ENCODE results near the gene PCDHGB4.
A peak's percentile ranks its signal among the peaks of the same experiment; 100 is the strongest.
"Not testable (repeated sequence)": the region's sequence is repeated elsewhere in the genome, so short reads cannot be mapped to it uniquely, and the experiment has no call there.

The PCDHGB4 gene

DNA sequence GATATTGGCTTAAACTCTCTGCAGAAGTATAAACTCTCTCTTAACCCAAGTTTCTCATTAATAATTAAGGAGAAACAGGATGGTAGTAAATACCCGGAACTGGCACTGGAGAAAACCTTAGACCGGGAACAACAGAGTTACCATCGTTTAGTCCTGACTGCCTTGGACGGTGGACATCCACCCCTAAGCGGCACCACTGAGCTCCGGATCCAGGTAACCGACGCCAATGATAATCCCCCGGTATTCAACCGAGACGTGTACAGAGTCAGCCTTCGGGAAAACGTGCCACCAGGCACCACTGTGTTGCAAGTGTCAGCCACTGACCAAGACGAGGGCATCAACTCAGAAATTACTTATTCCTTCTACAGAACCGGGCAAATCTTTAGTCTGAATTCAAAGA, 11.1 kb downstream of the PCDHGB4 start:
- DNase-seq (ENCODE audit: insufficient read length, low spot score), result no peak
- TF ChIP-seq, protein P1, sequence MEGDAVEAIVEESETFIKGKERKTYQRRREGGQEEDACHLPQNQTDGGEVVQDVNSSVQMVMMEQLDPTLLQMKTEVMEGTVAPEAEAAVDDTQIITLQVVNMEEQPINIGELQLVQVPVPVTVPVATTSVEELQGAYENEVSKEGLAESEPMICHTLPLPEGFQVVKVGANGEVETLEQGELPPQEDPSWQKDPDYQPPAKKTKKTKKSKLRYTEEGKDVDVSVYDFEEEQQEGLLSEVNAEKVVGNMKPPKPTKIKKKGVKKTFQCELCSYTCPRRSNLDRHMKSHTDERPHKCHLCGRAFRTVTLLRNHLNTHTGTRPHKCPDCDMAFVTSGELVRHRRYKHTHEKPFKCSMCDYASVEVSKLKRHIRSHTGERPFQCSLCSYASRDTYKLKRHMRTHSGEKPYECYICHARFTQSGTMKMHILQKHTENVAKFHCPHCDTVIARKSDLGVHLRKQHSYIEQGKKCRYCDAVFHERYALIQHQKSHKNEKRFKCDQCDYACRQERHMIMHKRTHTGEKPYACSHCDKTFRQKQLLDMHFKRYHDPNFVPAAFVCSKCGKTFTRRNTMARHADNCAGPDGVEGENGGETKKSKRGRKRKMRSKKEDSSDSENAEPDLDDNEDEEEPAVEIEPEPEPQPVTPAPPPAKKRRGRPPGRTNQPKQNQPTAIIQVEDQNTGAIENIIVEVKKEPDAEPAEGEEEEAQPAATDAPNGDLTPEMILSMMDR (IDR thresholded peaks at IDR 0.05; ENCODE audit: insufficient read depth, missing control alignments), result no peak
- no peak for FAIRE-seq

DNA sequence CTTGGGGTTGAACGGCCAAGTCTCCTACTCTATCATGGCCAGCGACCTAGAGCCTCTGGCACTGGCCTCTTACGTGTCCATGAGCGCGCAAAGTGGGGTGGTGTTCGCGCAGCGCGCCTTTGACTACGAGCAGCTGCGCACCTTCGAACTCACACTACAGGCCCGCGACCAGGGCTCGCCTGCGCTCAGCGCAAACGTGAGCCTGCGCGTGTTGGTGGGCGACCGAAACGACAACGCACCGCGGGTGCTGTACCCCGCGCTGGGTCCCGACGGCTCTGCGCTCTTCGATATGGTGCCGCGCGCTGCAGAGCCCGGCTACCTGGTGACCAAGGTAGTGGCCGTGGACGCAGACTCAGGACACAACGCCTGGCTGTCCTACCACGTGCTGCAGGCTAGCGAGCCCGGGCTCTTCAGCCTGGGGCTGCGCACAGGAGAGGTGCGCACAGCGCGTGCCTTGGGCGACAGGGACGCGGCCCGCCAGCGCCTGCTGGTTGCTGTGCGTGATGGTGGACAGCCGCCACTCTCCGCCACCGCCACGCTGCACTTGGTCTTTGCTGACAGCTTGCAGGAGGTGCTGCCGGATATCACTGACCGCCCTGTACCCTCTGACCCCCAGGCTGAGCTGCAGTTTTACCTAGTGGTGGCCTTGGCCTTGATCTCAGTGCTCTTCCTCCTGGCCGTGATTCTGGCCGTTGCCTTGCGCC, 12.2 kb downstream of the PCDHGB4 start:
- DNase-seq (ENCODE audit: insufficient read length, low spot score) (no peak), FAIRE-seq (no peak)

DNA sequence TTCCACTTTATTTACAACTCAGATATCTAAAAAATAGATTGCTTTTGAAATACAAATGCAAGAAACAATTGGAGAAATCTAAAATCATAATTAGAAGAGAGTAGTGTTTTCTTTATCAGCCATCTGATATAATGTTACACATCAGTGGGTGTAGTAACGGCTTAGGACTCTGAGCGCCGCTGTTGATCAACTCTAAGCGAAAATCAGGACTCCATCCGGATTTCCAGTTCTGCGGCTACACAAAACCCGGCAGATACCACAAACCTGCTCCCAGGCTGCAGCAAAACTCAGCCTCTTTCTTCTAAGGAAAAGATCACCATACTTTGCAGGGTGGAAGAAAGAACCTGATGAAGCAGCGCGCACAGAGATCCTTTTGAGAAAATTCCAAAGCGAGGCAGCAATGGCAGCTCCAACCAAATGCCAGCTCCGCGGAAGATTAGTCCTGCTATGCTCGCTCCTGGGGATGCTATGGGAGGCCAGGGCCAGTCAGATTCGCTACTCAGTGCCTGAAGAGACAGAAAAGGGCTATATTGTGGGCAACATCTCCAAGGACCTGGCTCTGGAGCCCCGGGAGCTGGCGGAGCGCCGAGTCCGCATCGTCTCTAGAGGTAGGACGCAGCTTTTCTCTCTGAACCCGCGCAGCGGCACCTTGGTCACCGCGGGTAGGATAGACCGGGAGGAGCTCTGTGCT, 15.2 kb downstream of the PCDHGB4 start, which contains the start of gene PCDHGA9:
Gene PCDHGA9 (plus strand): TSS at position 226 of the 691 bp plus-strand sequence. CDS start 175 bp downstream, at position 401.
- DNase-seq (ENCODE audit: insufficient read length, low spot score), result no peak
- FAIRE-seq, result no peak
- TF ChIP-seq, protein P1 (IDR thresholded peaks at IDR 0.05; ENCODE audit: insufficient read depth, missing control alignments), result peak; percentile 42

More for the DNA sequence above, 12.2 kb downstream of the PCDHGB4 start:
- TF ChIP-seq, protein P1 (IDR thresholded peaks at IDR 0.05; ENCODE audit: insufficient read depth, missing control alignments), result no peak

DNA sequence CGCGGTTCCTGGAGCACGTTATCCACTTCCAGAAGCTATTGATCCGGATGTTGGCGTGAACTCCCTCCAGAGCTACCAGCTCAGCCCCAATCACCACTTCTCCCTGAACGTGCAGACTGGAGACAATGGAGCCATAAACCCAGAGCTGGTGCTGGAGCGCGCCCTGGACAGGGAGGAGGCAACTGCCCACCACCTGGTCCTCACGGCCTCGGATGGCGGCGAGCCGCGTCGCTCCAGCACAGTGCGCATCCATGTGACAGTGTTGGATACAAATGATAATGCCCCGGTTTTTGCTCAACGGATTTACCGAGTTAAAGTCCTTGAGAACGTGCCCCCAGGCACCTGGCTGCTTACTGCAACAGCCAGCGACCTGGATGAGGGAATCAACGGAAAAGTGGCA, 15.9 kb downstream of the PCDHGB4 start:
- TF ChIP-seq, protein P1 (IDR thresholded peaks at IDR 0.05; ENCODE audit: insufficient read depth, missing control alignments), result no peak
- DNase-seq (ENCODE audit: insufficient read length, low spot score), result no peak
- no peak for FAIRE-seq

DNA sequence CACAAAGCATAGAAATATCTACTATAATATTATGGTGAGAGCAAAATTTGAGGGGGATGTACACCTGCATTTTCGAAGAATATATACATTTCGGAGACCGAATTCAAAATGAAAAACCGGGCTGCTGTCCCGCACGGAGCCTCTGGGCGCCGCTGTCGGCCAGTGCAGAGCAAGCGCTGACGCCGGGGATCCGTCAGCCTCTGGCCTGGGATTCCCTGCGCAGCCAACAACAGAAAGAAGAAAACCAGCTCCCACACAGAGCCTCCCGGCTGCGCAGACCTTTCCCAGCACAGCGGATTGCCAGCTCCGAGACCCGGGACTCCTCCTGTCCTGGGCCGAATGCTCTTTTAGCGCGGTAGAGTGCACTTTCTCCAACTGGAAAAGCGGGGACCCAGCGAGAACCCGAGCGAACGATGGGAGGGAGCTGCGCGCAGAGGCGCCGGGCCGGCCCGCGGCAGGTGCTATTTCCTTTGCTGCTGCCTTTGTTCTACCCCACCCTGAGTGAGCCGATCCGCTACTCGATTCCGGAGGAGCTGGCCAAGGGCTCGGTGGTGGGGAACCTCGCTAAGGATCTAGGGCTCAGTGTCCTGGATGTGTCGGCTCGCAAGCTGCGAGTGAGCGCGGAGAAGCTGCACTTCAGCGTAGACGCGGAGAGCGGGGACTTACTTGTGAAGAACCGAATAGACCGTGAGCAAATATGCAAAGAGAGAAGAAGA, 20.4 kb downstream of the PCDHGB4 start, which contains the start of gene PCDHGB6:
Gene PCDHGB6 (plus strand): TSS at position 232 of the 716 bp plus-strand sequence. CDS start 182 bp downstream, at position 414.
- not testable (repeated sequence) for FAIRE-seq; DNase-seq (ENCODE audit: insufficient read length, low spot score)

DNA sequence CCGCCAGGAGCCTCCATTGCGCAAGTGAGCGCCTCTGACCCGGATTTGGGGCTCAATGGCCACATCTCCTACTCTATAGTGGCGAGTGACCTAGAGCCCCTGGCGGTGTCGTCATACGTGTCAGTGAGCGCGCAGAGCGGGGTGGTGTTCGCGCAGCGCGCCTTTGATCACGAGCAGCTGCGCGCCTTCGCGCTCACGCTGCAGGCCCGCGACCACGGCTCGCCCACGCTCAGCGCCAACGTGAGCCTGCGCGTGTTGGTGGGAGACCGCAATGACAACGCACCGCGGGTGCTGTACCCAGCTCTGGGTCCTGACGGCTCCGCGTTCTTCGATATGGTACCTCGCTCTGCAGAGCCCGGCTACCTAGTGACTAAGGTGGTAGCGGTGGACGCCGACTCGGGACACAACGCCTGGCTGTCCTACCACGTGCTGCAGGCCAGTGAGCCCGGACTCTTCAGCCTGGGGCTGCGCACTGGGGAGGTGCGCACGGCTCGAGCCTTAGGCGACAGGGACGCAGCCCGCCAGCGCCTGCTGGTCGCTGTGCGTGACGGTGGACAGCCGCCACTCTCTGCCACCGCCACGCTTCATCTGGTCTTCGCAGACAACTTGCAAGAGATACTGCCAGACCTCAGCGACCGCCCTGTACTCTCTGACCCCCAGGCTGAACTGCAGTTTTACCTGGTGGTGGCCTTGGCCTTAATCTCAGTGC, 22.3 kb downstream of the PCDHGB4 start:
- TF ChIP-seq, protein P1 (IDR thresholded peaks at IDR 0.05; ENCODE audit: insufficient read depth, missing control alignments), result no peak
- DNase-seq (ENCODE audit: insufficient read length, low spot score) (no peak), FAIRE-seq (no peak)

DNA sequence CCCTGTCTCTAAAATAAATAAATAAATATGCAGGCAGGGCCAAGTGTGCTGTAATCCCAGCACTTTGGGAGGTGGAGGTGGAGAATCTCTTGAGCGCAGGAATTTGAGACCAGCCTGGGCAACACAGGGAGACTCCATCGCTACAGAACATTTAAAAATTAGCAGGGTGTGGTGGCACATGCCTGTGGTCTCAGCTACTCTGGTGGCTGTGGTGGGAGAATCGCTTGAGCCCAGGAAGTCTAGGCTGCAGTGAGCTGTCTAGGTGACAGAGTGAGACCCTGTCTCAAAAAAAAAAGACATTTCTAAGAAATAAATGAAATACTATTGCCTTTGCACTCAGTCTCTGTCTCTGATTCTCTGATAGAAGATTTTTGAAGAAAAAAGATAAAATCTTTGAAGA, 24.1 kb downstream of the PCDHGB4 start:
- FAIRE-seq, result no peak
- TF ChIP-seq, protein P1 (IDR thresholded peaks at IDR 0.05; ENCODE audit: insufficient read depth, missing control alignments), result no peak
- DNase-seq (ENCODE audit: insufficient read length, low spot score), result no peak

Measured in D721Med (cell line).